Esophagus muscularis mucosa (tissue), 4 donors: Measurements from ENCODE around the gene MYPN. TPM values are rescaled to one million over a fixed set of nuclear protein-coding genes. Genes with fewer than 3 reads are reported as not detected.
A peak's percentile ranks its signal among the peaks of the same experiment; 100 is the strongest.

Experiments used
- DNase-seq: peaks from one replicate; pipeline ENCODE4 v3.0.0-alpha.2; 2017; ENCODE audit errors: extremely low spot score
- H3K27ac ChIP-seq, 4 donors: fragments of 200-600 bp; sonication (generic); replicated peaks in 1 of 4; 1 replicate in 3 of 4; 2 replicates in 1 of 4; pipeline ENCODE4 v1.5.1; 2016 to 2019; ENCODE audit warnings: mild to moderate bottlenecking in 1 of 4
- H3K27me3 ChIP-seq, 4 donors: fragments of 200-600 bp; sonication (generic); one replicate each; pipeline versions ENCODE4 v1.5.1 to v1.6.0; 2016 to 2019
- H3K36me3 ChIP-seq, 4 donors: fragments of 200-600 bp; sonication (generic); one replicate each; pipeline ENCODE4 v1.5.1; 2016 to 2019
- H3K4me1 ChIP-seq, 4 donors: fragments of 200-600 bp; sonication (generic); one replicate each; pipeline ENCODE4 v1.5.1; 2016 to 2019
- H3K4me3 ChIP-seq, 4 donors: fragments of 200-600 bp; sonication (generic); 1 replicate in 2 of 4; 2 replicates in 2 of 4; pipeline ENCODE4 v1.5.1; 2016 to 2019; ENCODE audit warnings: mild to moderate bottlenecking in 4 of 4, moderate library complexity in 1 of 4
- H3K9me3 ChIP-seq, 4 donors: fragments of 200-600 bp; sonication (generic); 1 replicate in 3 of 4; 2 replicates in 1 of 4; pipeline ENCODE4 v1.5.1; 2016 to 2019
- CTCF ChIP-seq, 3 experiments: fragments of 200-600 bp in 2 of 3; fragments of 450-650 bp in 1 of 3; sonication (generic) in 2 of 3; IDR thresholded peaks; one replicate each; pipeline ENCODE4 v1.5.1; 2017 to 2019; ENCODE audit warnings: antibody characterized with exemption in 3 of 3, mild to moderate bottlenecking in 2 of 3, moderate library complexity in 1 of 3
- EP300 ChIP-seq: sonication (generic); formaldehyde crosslinking; IDR thresholded peaks from one replicate; pipeline ENCODE4 v1.6.1; 2017; ENCODE audit warnings: antibody characterized with exemption
- POLR2A ChIP-seq: fragments of 450-650 bp; IDR thresholded peaks from one replicate; pipeline ENCODE4 v1.6.1; 2017; ENCODE audit warnings: antibody characterized with exemption, moderate library complexity, mild to moderate bottlenecking, low read depth
- POLR2AphosphoS5 ChIP-seq, 2 donors: sonication (generic); formaldehyde crosslinking; IDR thresholded peaks; one replicate each; pipeline ENCODE4 v1.6.1; 2017; ENCODE audit warnings: antibody characterized with exemption in 2 of 2
- WGBS: methylation state at CpG from one replicate; pipeline ENCODE4 v1.1.5; 2018; 5-methylcytosine and 5-hydroxymethylcytosine counted together
- intact Hi-C: fragments of 100-400 bp; cut with DNase I; formaldehyde crosslinking; loops from one replicate; pipeline ENCODE4 v1.15.1; 2023
- total RNA-seq, 4 donors: library from RNA; depleted of rRNA; stranded (reverse); fragments of >200 nt; gene quantifications; one replicate each; pipeline versions ENCODE4 v1.1.0 to v1.2.1, GENCODE V29; 2016

Gene MYPN
- total RNA-seq, 4 donors from 2014 or later = 0.50 to 1.5 (median 0.67) TPM

- WGBS = 24% methylated on average over 1 of the region's 1 CpG
- H3K27ac ChIP-seq = no peak overlapping the region
- no peak for DNase-seq
- TF ChIP-seq POLR2AphosphoS5 (IDR thresholded peaks at IDR 0.05) (no peak), POLR2A (no peak), EP300 (no peak), CTCF (IDR thresholded peaks at IDR 0.05) (peak; percentile 39 to 55 (median 51))
- peaks cover 0 to 9% (median 0%) of the 10 kb centered on the region in 4 donors for H3K4me1 ChIP-seq
- intact Hi-C loops = no loop called here
- H3K27me3 ChIP-seq = no peaks in the 10 kb centered on the region
- no peaks in the 10 kb centered on the region for H3K36me3 ChIP-seq
- H3K4me3 ChIP-seq = no peak overlapping the region
- H3K9me3 ChIP-seq = no peaks in the 10 kb centered on the region
These were observed 26.4 kb upstream of the MYPN start for GRCh38 chr10:68082872-68083271.

DNA sequence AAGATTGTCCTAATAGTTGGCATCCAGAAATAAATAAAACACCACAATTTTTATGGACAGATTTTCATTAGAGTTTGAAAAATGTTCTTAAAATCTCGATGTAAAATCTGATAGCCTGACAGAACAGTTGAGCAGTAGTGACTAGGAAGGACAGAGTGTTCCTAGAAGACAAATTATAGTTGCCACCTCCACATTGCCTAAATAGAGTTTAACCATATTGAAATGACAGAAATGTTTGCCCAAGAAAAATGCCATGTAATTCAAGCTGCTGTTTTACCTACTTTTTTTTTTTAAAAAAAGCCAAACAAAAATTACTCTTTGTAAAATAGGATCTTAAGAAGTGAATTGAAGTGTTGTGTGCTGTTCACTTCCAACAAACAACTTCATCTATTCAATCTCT, 25.3 kb upstream of the MYPN start:
- Histone ChIP-seq H3K27me3 (no peaks in the 10 kb centered on the region), H3K4me3 (no peak overlapping the region), H3K4me1 (peaks cover 0 to 9% (median 0%) of the 10 kb centered on the region in 4 donors), H3K9me3 (no peaks in the 10 kb centered on the region), H3K36me3 (no peaks in the 10 kb centered on the region), H3K27ac (no peak overlapping the region)
- no peak for TF ChIP-seq POLR2A
- no peak for TF ChIP-seq EP300
- DNase-seq = no peak
- WGBS = 56% methylated on average over 1 of the region's 1 CpG
- intact Hi-C loops = no loop called here

- Histone ChIP-seq H3K4me1 (peaks cover 0 to 9% (median 0%) of the 10 kb centered on the region in 4 donors), H3K9me3 (no peaks in the 10 kb centered on the region), H3K4me3 (no peak overlapping the region), H3K27ac (no peak overlapping the region), H3K27me3 (no peaks in the 10 kb centered on the region), H3K36me3 (no peaks in the 10 kb centered on the region)
- intact Hi-C loops = no loop called here
- DNase-seq = no peak
- 83% methylated on average over 4 of the region's 4 CpGs for WGBS
- TF ChIP-seq POLR2A (no peak), CTCF (IDR thresholded peaks at IDR 0.05) (no peak)
These were observed 24.8 kb upstream of the MYPN start for GRCh38 chr10:68084469-68084868.

- intact Hi-C loops = no loop called here
- Histone ChIP-seq H3K36me3 (no peaks in the 10 kb centered on the region), H3K27ac (no peak overlapping the region), H3K9me3 (no peaks in the 10 kb centered on the region), H3K27me3 (no peaks in the 10 kb centered on the region), H3K4me1 (peaks cover 0 to 9% (median 0%) of the 10 kb centered on the region in 4 donors), H3K4me3 (no peak overlapping the region)
- TF ChIP-seq EP300 = no peak
- no peak for TF ChIP-seq CTCF (IDR thresholded peaks at IDR 0.05)
- TF ChIP-seq POLR2AphosphoS5 (IDR thresholded peaks at IDR 0.05) = no peak
- no peak for TF ChIP-seq POLR2A
- WGBS = 79% methylated on average over 2 of the region's 2 CpGs
- no peak for DNase-seq
These were observed 23.3 kb upstream of the MYPN start for GRCh38 chr10:68086011-68086410.

DNA sequence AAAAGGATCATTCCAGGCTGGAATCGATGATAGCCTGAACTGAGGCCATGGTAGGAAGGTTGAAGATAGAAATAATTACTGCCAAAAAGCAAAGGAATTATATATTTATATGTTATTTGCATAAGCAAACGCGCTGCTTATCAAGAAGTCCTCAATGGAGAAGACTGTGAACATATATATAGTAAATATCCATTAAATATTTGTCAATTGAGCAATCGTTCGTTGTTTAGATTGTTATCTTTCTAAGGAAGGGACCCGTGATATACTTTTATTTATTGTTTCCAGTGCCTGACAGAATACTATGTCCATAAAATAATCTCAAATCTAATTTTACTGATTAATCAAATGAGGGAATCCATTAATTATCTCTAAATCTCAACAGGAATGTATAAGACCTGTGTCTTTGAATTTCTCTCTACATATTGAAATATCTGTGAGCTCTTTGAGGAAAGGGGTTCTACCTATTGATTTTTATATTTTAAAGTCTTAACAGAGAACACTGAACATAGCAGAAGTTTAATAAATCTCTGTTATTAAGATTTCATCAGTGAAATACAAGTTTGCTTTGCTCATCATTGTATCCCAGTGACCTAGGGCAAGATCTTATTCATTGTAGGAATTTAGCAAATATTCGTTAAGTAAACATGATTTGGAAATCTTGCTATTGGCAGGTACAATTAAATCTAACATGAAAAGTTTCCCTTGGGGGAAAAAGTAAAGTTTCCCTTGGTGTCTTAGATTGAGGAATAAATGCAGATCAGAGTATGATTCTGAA, 22.2 kb upstream of the MYPN start:
- H3K4me3 ChIP-seq = no peak overlapping the region
- intact Hi-C loops = no loop called here
- 88% methylated on average over 7 of the region's 7 CpGs for WGBS
- TF ChIP-seq EP300 (no peak), CTCF (IDR thresholded peaks at IDR 0.05) (no peak), POLR2AphosphoS5 (IDR thresholded peaks at IDR 0.05) (no peak), POLR2A (no peak)
- H3K27ac ChIP-seq = no peak overlapping the region
- H3K36me3 ChIP-seq = no peaks in the 10 kb centered on the region
- peaks cover 0 to 9% (median 0%) of the 10 kb centered on the region in 4 donors for H3K4me1 ChIP-seq
- DNase-seq = no peak
- no peaks in the 10 kb centered on the region for H3K9me3 ChIP-seq
- no peaks in the 10 kb centered on the region for H3K27me3 ChIP-seq
